Measurements from ENCODE around the gene CIRBP.
"Not testable (repeated sequence)": the region's sequence is repeated elsewhere in the genome, so short reads cannot be mapped to it uniquely, and the experiment has no call there.

The CIRBP gene

GRCh38 chr19:1293782-1294604, 24.9 kb downstream of the CIRBP start:
- DNase-seq (ENCODE audit: low read depth): no peak

GRCh38 chr19:1294688-1295087, 25.6 kb downstream of the CIRBP start:
- no peak for DNase-seq (ENCODE audit: low read depth)

GRCh38 chr19:1295169-1296012, 26.3 kb downstream of the CIRBP start:
- no peak for DNase-seq (ENCODE audit: low read depth)

GRCh38 chr19:1296078-1296477, 26.9 kb downstream of the CIRBP start:
- no peak for DNase-seq (ENCODE audit: low read depth)

DNA sequence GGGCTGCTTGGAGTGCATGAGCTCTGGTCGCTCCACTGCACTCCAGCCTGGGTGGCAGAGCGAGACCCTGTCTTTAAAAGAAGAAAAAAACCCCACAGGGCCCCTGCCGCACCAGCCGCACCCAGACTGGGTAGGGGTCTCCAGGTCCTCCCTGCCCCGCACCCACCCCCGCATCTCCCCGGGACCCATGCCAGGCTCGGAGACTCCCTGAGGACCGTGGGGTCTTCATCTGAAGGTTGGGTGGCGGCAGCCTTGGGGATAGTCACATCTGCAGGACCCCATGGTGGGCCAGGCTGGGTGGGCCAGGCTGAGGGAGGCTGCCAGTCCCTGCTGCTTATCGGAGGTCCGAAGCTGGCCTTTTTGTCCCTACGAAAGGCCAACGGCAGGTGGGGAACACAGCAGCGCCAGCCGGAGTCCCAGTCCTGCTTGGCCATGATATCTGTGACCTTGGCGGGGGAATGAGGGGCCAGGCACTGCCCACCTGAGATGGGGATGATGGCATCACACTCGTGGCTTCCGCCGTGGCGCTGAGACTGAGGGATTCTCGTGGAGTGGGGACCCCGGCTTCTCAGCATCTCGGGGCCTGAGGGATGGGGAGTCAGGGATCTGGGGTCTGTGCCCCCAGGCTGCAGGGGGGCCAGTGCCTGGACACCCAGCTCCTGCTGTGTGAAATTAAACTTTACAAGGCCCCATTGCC, 27.6 kb downstream of the CIRBP start:
- DNase-seq (ENCODE audit: low read depth): no peak

DNA sequence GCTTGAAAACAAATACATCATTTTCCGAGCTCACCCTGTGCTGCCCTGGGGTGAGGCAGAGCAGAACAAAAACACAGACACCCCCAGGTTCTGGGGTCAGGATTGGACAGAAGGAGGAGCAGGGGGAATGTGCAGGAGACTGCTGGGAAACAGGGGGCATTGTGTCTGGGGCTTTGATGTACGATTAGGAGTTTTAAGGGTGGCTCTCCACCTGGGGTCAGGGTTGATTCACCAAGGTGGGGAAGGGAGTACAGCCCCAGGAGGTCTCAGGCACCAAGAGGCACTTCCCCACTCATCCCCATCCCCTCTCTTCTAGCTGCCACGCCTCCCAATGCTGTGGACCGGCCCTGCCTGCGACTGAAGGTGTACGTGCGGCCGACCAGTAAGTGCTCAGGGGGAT, 29.1 kb downstream of the CIRBP start:
- no peak for DNase-seq (ENCODE audit: low read depth)

DNA sequence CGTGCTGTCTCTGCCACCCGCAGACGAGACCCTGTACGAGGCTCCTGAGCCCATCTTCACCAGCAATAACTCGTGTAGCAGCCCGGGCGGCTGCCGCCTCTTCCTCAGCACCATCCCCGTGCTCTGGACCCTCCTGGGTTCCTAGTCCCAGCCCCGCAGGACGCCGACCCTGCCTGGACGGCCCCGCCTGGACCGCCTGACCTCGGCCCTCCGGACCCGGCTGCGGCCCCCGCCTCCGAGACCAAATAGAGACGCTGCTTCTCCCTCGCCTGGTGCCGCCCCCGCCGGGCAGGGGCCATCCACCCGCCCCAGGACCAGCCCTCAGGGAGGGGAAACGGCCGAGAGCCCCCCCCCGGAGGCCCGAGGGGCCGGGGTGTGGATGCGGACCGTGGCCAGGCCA, 30.7 kb downstream of the CIRBP start:
- no peak for DNase-seq (ENCODE audit: low read depth)

GRCh38 chr19:1300744-1301490, 31.8 kb downstream of the CIRBP start:
- DNase-seq (ENCODE audit: low read depth): no peak

DNA sequence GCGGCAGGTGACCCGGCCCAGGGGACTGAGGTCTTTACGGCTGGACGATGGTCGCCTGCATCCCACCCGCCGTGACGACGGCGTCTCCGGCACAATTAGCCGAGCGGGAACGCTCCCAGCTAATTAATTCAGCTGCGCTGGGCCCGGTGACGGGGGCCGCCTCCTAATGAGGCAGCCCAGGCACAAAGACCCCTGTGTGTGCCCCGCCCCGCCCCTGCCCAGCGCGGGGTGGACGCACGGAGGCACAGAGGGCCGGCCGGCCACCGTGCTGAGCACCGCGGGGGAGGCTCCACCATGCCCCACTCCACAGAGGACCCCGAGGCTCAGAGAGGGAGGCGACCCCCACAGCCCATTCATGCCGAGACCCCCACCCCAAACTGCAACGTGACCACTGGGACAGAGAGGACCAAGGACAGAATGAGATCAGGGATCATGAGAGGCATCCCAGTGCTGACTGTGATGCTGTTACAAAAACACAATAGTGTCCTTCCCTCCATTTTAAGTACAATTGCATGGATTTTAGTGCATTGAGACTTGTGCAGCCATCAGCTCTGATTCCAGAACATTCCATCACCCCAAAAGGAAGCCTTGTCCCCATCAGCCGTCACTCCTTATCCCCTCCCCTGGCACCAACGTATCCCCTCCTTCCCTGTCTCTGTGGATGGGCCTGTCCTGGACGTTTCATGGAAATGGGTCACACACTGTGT, 33.6 kb downstream of the CIRBP start:
- no peak for DNase-seq (ENCODE audit: low read depth)

DNA sequence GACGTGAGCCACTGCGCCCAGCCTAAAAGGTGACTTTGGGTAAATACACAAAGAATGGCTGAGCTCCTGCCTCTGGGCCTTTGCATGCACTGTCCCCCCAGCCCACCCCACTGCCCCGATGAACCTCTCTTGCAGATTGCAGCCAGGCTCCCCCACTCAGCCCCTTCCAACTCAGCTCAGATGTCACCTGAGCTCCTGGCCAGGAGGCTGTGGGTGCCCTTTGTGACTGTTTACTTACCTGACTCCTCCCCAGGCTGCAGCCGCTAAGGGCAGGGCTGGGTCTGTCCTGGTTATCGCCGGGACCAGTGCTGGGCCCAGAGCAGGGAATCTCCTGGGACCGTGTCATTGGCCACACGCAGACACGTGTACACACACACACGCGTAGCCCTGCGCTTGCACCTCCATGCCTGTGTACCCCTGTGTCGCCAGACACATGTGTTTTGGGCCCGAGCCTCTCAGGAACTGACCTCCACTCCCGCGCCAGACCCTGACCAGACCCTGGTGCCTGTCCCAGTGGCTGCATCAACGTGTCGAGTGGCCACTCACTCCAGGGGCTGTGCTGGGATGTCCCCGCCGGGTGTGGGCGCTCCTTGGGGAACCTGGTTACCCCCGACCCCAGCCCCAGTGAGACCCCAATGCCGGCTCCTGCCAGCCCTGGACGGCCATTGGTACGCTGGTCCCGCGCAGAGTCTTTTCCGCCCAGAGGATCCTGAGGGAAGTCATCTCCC, 35.2 kb downstream of the CIRBP start:
- DNase-seq (ENCODE audit: low read depth): no peak

DNA sequence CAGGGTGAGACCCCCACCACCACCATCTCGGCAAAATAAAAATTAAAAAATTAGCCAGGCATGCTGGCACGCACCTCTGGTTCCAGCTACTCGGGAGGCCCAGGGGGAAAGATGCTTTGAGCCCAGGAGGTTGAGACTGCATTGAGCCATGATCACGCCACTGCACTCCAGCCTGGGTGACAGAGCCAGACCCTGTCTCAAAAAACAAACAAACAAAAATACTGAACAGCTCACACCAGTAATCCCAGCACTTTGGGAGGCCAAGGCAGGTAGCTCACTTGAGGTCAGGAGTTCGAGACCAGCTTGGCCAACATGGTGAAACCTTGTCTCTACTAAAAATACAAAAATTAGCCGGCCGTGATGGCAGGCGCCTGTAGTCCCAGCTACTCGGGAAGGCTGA, 36.2 kb downstream of the CIRBP start:
- not testable (repeated sequence) for DNase-seq (ENCODE audit: low read depth)

GRCh38 chr19:1307320-1307719, 38.2 kb downstream of the CIRBP start:
- no peak for DNase-seq (ENCODE audit: low read depth)

DNA sequence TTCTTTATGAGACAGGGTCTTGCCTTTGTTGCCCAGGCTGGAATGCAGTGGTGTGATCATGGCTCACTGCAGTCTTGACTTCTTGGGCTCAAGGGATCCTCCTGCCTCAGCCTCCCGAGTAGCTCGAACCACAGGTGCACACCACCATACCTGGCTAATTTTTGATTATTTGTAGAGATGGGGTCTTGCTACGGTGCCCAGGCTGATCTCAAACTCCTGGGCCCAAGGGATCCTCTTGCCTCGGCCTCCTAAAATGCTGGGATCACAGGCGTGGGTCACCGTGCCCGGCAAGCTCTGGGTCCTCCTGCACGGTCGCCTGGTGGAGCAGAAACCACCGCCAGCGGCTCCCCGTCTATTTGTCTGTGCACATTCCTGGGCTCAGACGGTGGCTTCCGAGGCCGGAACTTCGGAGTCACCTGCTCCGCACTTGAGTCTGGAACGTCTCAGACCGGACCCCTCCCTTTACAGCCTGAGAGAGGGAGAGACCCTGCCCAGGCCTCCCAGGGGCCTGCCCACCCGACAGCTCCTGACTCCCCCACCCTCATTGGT, 38.7 kb downstream of the CIRBP start:
- no peak for DNase-seq (ENCODE audit: low read depth)

DNA sequence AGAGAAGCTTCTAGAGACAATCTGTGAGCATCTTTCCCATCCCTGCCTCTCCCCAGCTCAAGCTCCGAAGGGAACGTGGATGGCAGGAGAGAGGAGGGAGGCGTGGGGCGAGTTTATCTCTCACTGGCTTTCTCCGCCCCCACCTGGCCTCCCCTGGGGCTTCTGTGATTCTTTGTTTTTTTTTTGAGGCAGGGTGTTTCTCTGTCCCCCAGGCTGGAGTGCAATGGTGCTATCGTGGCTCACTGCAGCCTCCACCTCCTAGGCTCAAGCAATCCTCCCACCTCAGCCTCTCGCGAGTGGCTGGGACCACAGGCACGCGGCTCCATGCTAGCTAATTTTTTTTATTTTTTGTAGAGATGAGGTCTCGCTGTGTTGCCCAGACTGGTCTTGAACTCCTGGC, 39.6 kb downstream of the CIRBP start:
- no peak for DNase-seq (ENCODE audit: low read depth)

- no peak for DNase-seq (ENCODE audit: low read depth)
Observed at GRCh38 chr19:1309977-1310852, 41.1 kb downstream of the CIRBP start.

GRCh38 chr19:1310853-1311180, 41.7 kb downstream of the CIRBP start:
- DNase-seq (ENCODE audit: low read depth): no peak

GRCh38 chr19:1311543-1312091, 42.5 kb downstream of the CIRBP start:
- DNase-seq (ENCODE audit: low read depth): no peak

DNA sequence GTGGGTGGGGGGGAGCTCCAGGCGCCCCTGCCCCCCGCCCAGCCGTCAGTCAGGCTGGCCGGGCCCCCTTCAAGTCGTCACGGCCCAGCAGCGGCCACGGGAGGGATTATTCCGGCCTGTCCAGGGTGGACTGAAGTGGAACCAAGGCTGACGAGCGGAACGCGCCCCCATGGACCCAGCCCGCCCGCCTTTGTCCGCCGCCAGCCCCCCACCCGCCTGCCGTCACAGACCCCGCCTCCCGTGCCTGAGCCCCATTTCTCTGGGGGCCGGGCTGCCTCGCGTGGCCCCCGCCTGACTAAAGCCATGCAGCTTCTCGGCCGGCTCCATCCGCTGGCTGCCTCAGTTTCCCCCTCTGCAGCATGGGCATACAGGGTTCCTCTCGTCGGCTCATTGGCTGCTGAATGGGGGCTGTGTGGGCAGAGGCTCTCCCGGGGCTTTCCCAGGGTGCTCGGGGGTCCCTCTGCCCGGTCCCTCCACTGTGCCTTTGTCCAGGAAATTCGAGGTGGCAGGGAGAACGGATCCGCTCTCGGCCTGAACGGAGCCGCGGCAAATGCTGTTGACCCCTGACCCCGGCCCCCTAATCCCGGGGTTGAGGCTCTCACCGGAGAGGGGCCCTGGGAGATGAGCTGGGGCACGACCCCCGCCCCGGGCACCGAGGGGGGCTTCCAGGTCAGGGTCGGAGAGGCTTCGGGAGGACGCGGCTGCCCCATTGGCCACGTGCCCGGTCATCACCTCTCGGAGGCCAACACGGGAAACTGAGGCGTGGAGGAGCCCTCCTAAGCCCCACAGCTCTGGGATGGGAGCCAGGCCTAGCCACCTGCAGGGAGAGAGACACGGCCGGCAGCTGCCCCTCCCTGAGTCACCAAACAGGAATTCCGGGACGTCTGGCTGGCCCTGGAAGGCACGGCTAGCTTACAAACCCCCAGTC, 43.9 kb downstream of the CIRBP start:
- DNase-seq (ENCODE audit: low read depth): no peak
